Measurements from ENCODE around the gene MUS81. TPM values are rescaled to one million over a fixed set of nuclear protein-coding genes. Genes with fewer than 3 reads are reported as not detected.

MUS81 gene
- total and polyA plus RNA-seq, 10 of the 15 experiments (the other 5 are each of a cell fraction or from before 2014, with no cell fraction given): 11.8 to 76.1 (median 48.4) TPM

DNA sequence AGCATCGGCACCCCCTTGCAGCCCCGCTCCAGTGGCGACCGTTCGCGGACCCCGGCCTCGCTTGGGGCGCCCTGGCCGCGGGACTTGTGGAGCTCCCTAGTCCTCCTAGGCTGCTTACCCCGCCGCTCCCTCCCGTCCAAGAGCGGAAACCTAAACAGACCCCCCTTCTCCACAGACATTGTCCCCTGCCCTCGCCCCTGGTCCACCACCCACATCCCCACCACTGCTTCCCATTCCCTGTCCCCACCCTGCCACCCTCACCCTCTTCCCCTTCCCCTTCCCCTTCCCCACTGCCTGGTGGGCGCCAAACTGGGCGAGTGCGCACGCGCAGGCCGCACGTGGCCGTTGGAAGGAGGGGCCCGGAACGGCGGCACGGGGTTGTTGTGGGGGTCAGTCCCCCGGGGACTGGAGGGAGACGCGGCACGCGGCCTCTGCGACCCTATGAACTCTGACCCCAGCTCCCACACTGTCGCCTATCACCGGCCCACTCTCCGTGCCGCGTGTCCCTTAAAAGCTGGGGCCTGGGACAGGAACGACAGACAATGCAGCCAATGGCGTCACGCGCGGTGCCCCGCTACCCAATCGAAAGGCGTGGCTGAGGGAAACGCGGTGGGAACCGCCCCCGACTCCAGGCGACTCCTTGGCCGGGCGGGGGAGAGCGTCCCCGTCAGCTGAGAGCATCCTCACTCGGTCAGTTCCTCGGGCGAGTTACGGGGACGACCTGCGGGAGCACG, 26.8 kb upstream of the MUS81 start, which contains the start of gene SNX32 (continued):
- TF ChIP-seq CEBPB (IDR thresholded peaks at IDR 0.05; ENCODE audit: borderline replicate concordance in 1 of 2, low read depth in 2 of 2, low read length in 2 of 2) (no peak), BACH1 (IDR thresholded peaks at IDR 0.05; ENCODE audit: borderline replicate concordance) (peak; percentile 16; the same call in 1 of the 2 replicates), RCOR1 (conservative IDR thresholded peaks at IDR 0.05; ENCODE audit: low read depth, low read length) (no peak), HDAC6 (IDR thresholded peaks at IDR 0.05; ENCODE audit: unreplicated experiment) (no peak), RELA (IDR thresholded peaks at IDR 0.05; ENCODE audit: borderline replicate concordance, partially characterized antibody) (peak; percentile 26), JUND (IDR thresholded peaks at IDR 0.05; ENCODE audit: low read depth, low read length) (no peak), MTA3 (IDR thresholded peaks at IDR 0.05; ENCODE audit: borderline replicate concordance, low read length) (no peak), SREBF2 (IDR thresholded peaks at IDR 0.05; ENCODE audit: low read length) (no peak), MTA2 (IDR thresholded peaks at IDR 0.05; ENCODE audit: low read depth) (no peak), SPI1 (IDR thresholded peaks at IDR 0.05; ENCODE audit: borderline replicate concordance, insufficient read depth, low read depth, low read length) (no peak), POLR2A (IDR thresholded peaks at IDR 0.05; ENCODE audit: low read depth, low read length) (peak; percentile 40; the same call in 1 of the 2 replicates), HCFC1 (IDR thresholded peaks at IDR 0.05; ENCODE audit: low read length) (no peak), NRF1 (conservative IDR thresholded peaks at IDR 0.05; ENCODE audit: low read depth, low read length) (peak; percentile 51), TAF1 (IDR thresholded peaks at IDR 0.05; ENCODE audit: borderline replicate concordance, low read depth, low read length) (no peak), CBX5 (IDR thresholded peaks at IDR 0.05; ENCODE audit: low read depth) (no peak), YY1 (IDR thresholded peaks at IDR 0.05; ENCODE audit: low read depth, low read length) (no peak), SIN3A (IDR thresholded peaks at IDR 0.05; ENCODE audit: low read depth, low read length) (0 out of 2 replicates have a peak, but pooled peaks have one; percentile 59)
- TF ChIP-seq, protein P1, sequence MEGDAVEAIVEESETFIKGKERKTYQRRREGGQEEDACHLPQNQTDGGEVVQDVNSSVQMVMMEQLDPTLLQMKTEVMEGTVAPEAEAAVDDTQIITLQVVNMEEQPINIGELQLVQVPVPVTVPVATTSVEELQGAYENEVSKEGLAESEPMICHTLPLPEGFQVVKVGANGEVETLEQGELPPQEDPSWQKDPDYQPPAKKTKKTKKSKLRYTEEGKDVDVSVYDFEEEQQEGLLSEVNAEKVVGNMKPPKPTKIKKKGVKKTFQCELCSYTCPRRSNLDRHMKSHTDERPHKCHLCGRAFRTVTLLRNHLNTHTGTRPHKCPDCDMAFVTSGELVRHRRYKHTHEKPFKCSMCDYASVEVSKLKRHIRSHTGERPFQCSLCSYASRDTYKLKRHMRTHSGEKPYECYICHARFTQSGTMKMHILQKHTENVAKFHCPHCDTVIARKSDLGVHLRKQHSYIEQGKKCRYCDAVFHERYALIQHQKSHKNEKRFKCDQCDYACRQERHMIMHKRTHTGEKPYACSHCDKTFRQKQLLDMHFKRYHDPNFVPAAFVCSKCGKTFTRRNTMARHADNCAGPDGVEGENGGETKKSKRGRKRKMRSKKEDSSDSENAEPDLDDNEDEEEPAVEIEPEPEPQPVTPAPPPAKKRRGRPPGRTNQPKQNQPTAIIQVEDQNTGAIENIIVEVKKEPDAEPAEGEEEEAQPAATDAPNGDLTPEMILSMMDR (IDR thresholded peaks at IDR 0.05 in 2 of 3, conservative IDR thresholded peaks at IDR 0.05 in 1 of 3; ENCODE audit: control insufficient read depth in 2 of 3, extremely low read depth in 1 of 3, insufficient read depth in 1 of 3, low read depth in 3 of 3, low read length in 3 of 3): no peak
- TF ChIP-seq, protein P2, sequence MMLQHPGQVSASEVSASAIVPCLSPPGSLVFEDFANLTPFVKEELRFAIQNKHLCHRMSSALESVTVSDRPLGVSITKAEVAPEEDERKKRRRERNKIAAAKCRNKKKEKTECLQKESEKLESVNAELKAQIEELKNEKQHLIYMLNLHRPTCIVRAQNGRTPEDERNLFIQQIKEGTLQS (IDR thresholded peaks at IDR 0.05; ENCODE audit: borderline replicate concordance, extremely low read depth, low read depth, low read length): peak; percentile 68; the same call in 1 of the 2 replicates
- TF ChIP-seq, protein P3, sequence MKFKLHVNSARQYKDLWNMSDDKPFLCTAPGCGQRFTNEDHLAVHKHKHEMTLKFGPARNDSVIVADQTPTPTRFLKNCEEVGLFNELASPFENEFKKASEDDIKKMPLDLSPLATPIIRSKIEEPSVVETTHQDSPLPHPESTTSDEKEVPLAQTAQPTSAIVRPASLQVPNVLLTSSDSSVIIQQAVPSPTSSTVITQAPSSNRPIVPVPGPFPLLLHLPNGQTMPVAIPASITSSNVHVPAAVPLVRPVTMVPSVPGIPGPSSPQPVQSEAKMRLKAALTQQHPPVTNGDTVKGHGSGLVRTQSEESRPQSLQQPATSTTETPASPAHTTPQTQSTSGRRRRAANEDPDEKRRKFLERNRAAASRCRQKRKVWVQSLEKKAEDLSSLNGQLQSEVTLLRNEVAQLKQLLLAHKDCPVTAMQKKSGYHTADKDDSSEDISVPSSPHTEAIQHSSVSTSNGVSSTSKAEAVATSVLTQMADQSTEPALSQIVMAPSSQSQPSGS (IDR thresholded peaks at IDR 0.05; ENCODE audit: low read length): no peak
- TF ChIP-seq, protein P4, sequence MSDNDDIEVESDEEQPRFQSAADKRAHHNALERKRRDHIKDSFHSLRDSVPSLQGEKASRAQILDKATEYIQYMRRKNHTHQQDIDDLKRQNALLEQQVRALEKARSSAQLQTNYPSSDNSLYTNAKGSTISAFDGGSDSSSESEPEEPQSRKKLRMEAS (IDR thresholded peaks at IDR 0.05; ENCODE audit: low read depth, low read length): peak; percentile 70
- TF ChIP-seq, protein P5, sequence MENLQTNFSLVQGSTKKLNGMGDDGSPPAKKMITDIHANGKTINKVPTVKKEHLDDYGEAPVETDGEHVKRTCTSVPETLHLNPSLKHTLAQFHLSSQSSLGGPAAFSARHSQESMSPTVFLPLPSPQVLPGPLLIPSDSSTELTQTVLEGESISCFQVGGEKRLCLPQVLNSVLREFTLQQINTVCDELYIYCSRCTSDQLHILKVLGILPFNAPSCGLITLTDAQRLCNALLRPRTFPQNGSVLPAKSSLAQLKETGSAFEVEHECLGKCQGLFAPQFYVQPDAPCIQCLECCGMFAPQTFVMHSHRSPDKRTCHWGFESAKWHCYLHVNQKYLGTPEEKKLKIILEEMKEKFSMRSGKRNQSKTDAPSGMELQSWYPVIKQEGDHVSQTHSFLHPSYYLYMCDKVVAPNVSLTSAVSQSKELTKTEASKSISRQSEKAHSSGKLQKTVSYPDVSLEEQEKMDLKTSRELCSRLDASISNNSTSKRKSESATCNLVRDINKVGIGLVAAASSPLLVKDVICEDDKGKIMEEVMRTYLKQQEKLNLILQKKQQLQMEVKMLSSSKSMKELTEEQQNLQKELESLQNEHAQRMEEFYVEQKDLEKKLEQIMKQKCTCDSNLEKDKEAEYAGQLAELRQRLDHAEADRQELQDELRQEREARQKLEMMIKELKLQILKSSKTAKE (IDR thresholded peaks at IDR 0.05; ENCODE audit: low read depth, poor library complexity, severe bottlenecking): no peak
- TF ChIP-seq, protein P6, sequence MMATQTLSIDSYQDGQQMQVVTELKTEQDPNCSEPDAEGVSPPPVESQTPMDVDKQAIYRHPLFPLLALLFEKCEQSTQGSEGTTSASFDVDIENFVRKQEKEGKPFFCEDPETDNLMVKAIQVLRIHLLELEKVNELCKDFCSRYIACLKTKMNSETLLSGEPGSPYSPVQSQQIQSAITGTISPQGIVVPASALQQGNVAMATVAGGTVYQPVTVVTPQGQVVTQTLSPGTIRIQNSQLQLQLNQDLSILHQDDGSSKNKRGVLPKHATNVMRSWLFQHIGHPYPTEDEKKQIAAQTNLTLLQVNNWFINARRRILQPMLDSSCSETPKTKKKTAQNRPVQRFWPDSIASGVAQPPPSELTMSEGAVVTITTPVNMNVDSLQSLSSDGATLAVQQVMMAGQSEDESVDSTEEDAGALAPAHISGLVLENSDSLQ (IDR thresholded peaks at IDR 0.05): peak; percentile 99
